K562 (cell line): ENCODE results near the gene FGGY. TPM values are rescaled to one million over a fixed set of nuclear protein-coding genes. Genes with fewer than 3 reads are reported as not detected.
A peak's percentile ranks its signal among the peaks of the same experiment; 100 is the strongest.

Source experiments
- ATAC-seq: fragments of 200-7000 bp; cut with Tn5 transposase; 3 replicates; pipeline ENCODE4 v1.9.1; 2020; ENCODE audit warnings: moderate library complexity
- BruUV-seq: library from RNA; stranded (reverse); fragments of 400-500 nt; replicated peaks from 2 replicates; lab custom pipeline; 2021; lab: Mats Ljungman, UMichigan
- CTCF ChIA-PET: fragments of 300-600 bp; formaldehyde crosslinking; extraction: SDS; loops from one replicate; lab custom pipeline; 2021; ENCODE audit warnings: low intra/inter-chr PET ratio; lab: Yijun Ruan, JAX
- POLR2A ChIA-PET: fragments of 300-600, 350-650 bp; sonication (Branson Sonifier 250); formaldehyde crosslinking; extraction: SDS; loops from one replicate; lab custom pipeline; 2021; ENCODE audit warnings: antibody characterized with exemption, inconsistent platforms; lab: Yijun Ruan, JAX
- DNase-seq, 4 experiments: peaks; one replicate each; pipeline versions ENCODE4 v3.0.0 to v3.0.0-alpha.2; 2011 to 2018; ENCODE audit warnings: low spot score in 3 of 4, mixed read lengths in 3 of 4; ENCODE audit errors: extremely low read depth in 1 of 4
- FAIRE-seq: peaks from 2 replicates; lab custom pipeline; 2011; peaks lifted over from hg19 to GRCh38; lab: Jason Lieb, UNC
- H2AFZ ChIP-seq: 2 replicates; pipeline ENCODE4 v1.6.0; 2011; ENCODE audit warnings: low read depth, low read length, control low read depth, inconsistent platforms
- H3K27ac ChIP-seq: fragments of 200-600 bp; 3 replicates; pipeline ENCODE4 v1.8.0; 2011; ENCODE audit warnings: low read depth, mild to moderate bottlenecking, control low read depth, inconsistent platforms, low read length, moderate library complexity, mixed read lengths; ENCODE audit errors: extremely low read depth
- H3K27me3 ChIP-seq, 2 experiments: fragments of 300-600 bp in 1 of 2; 2 replicates in 1 of 2; 3 replicates in 1 of 2; pipeline versions ENCODE4 v1.6.0 to v1.8.0; 2011; ENCODE audit warnings: inconsistent platforms in 2 of 2, low read length in 2 of 2, mild to moderate bottlenecking in 1 of 2, mixed read lengths in 1 of 2, moderate library complexity in 1 of 2; ENCODE audit not compliant: control insufficient read depth in 2 of 2, insufficient read depth in 2 of 2
- H3K36me3 ChIP-seq: fragments of 300-600 bp; 3 replicates; pipeline ENCODE4 v1.8.0; 2011; ENCODE audit warnings: mild to moderate bottlenecking, low read length, inconsistent platforms; ENCODE audit not compliant: control insufficient read depth, insufficient read depth
- H3K4me1 ChIP-seq, 2 experiments: fragments of 200-600 bp in 1 of 2; replicated peaks in 1 of 2; 2 replicates in 1 of 2; 3 replicates in 1 of 2; pipeline versions ENCODE4 v1.5.1 to v1.8.0; 2011; ENCODE audit warnings: inconsistent platforms in 2 of 2, low read length in 2 of 2, mild to moderate bottlenecking in 1 of 2, mixed read lengths in 1 of 2, moderate library complexity in 1 of 2; ENCODE audit not compliant: control insufficient read depth in 2 of 2, insufficient read depth in 2 of 2
- H3K4me2 ChIP-seq: 2 replicates; pipeline ENCODE4 v1.6.1; 2011; ENCODE audit warnings: low read length, control low read depth, inconsistent platforms, mixed read lengths; ENCODE audit not compliant: insufficient read depth
- H3K4me3 ChIP-seq: fragments of 200-600 bp; sonication (generic), shearing (Covaris generic); 2 replicates; pipeline ENCODE4 v1.5.1; 2016; ENCODE audit warnings: control low read depth, inconsistent platforms
- H3K79me2 ChIP-seq: fragments of 200-600 bp; 3 replicates; pipeline ENCODE4 v1.8.0; 2011; ENCODE audit warnings: low read length, inconsistent platforms; ENCODE audit not compliant: control insufficient read depth, insufficient read depth
- H3K9ac ChIP-seq, 2 experiments: 2 replicates each; pipeline versions ENCODE4 v1.6.0 to v1.6.1; 2011; ENCODE audit warnings: low read depth in 2 of 2, low read length in 2 of 2, control low read depth in 1 of 2, inconsistent platforms in 1 of 2, mild to moderate bottlenecking in 1 of 2, mixed read lengths in 1 of 2; ENCODE audit not compliant: insufficient read depth in 1 of 2
- H3K9me1 ChIP-seq: one replicate; pipeline ENCODE4 v1.6.0; 2011; ENCODE audit warnings: inconsistent platforms, mild to moderate bottlenecking, low read length, moderate library complexity; ENCODE audit not compliant: control insufficient read depth, insufficient read depth
- H3K9me3 ChIP-seq: replicated peaks from 2 replicates; pipeline ENCODE4 v1.5.1; 2011; ENCODE audit warnings: low read depth, low read length, inconsistent platforms; ENCODE audit not compliant: control insufficient read depth, insufficient read depth
- H4K20me1 ChIP-seq: replicated peaks from 2 replicates; pipeline ENCODE4 v1.6.1; 2011; ENCODE audit warnings: low read length, inconsistent platforms, mixed read lengths; ENCODE audit not compliant: control insufficient read depth, insufficient read depth
- CREM ChIP-seq: IDR thresholded peaks from 2 replicates; pipeline ENCODE4 v1.6.1; 2014; ENCODE audit warnings: antibody characterized with exemption, low read depth
- HNRNPH1 ChIP-seq: fragments of 200-400 bp; formaldehyde crosslinking; optimal IDR thresholded peaks from 2 replicates; pipeline ENCODE3; 2017; ENCODE audit warnings: low read depth, mild to moderate bottlenecking, low read length, moderate library complexity
- MEIS2 ChIP-seq: fragments of 450-650 bp; IDR thresholded peaks from 2 replicates; pipeline ENCODE4 v1.6.1; 2014; ENCODE audit warnings: mild to moderate bottlenecking; ENCODE audit not compliant: partially characterized antibody
- MXI1 ChIP-seq: IDR thresholded peaks from 2 replicates; pipeline ENCODE4 v1.6.1; 2011; ENCODE audit warnings: low read depth, mild to moderate bottlenecking, improper control_type of control experiment, low read length
- PML ChIP-seq: IDR thresholded peaks from 2 replicates; pipeline ENCODE4 v1.6.1; 2012; ENCODE audit warnings: low read length, inconsistent platforms
- TCF15 ChIP-seq: fragments of 250-450 bp; sonication (Bioruptor Pico); IDR thresholded peaks from 2 replicates; pipeline ENCODE4 v1.8.0; 2022; ENCODE audit warnings: moderate library complexity, mild to moderate bottlenecking, inconsistent platforms
- in situ Hi-C: fragments of 300-500 bp; cut with MboI; formaldehyde crosslinking; loops from 4 replicates; pipeline ENCODE4 v1.15.0; 2018; ENCODE audit warnings: inconsistent platforms, mixed read lengths
- intact Hi-C: fragments of 100-400 bp; cut with micrococcal nuclease; formaldehyde crosslinking; loops from 2 replicates; pipeline ENCODE4 v1.14.2; 2022
- polyA plus RNA-seq, 8 experiments: library from polyadenylated mRNA; depleted of rRNA in 4 of 8; stranded (reverse) in 5 of 8; unstranded in 3 of 8; fragments of >200 nt; fragmentation: Nextera tagmentation in 2 of 8; fragmentation: Illumina TruSeq in 1 of 8; extraction: Ambion mirVana in 2 of 8; extraction: Trizol in 1 of 8; gene quantifications; 2 replicates each; pipeline versions ENCODE4 v1.2.1 to v1.2.3, GENCODE V29; 2011 to 2014; ENCODE audit warnings: inconsistent platforms in 1 of 8, missing spikeins in 1 of 8
- total RNA-seq, 7 experiments: library from RNA; depleted of rRNA in 6 of 7; stranded (reverse); fragments of >200 nt in 6 of 7; fragmentation: Illumina TruSeq in 2 of 7; extraction: Trizol in 2 of 7; gene quantifications; 2 replicates each; pipeline versions ENCODE4 v1.2.1 to v1.2.3, GENCODE V29; 2011 to 2021; ENCODE audit warnings: low replicate concordance in 1 of 7

The FGGY gene
- total and polyA plus RNA-seq, 9 of the 15 experiments (the other 6 are each of a cell fraction or from before 2014, with no cell fraction given) = 9.7 to 19.2 (median 12.6) TPM

GRCh38 chr1:59354709-59355337, 57.9 kb downstream of the FGGY start (continued):
- TF ChIP-seq HNRNPH1 (no peak), CREM (0 out of 2 replicates have a peak, but pooled peaks have one; percentile 15)

GRCh38 chr1:59355361-59355760, 58.5 kb downstream of the FGGY start:
- ChIA-PET CTCF (no interaction called here), POLR2A (interaction anchor here (0.6 kb wide), 2 partner anchors 8 to 1886 kb away, joined by 3 read pairs; no protein-coding TSS in a partner anchor)
- Histone ChIP-seq H3K36me3 (no peaks in the 10 kb centered on the region), H3K4me1 (no peaks in the 10 kb centered on the region), H4K20me1 (no peaks in the 10 kb centered on the region), H2AFZ (no peak overlapping the region), H3K4me3 (no peak overlapping the region), H3K4me2 (no peak overlapping the region), H3K79me2 (no peaks in the 10 kb centered on the region), H3K27ac (no peak overlapping the region), H3K9me3 (no peaks in the 10 kb centered on the region), H3K9me1 (no peaks in the 10 kb centered on the region), H3K9ac (no peak overlapping the region), H3K27me3 (no peaks in the 10 kb centered on the region)
- in situ Hi-C loops = no loop called here
- no peak for TF ChIP-seq MEIS2
- TF ChIP-seq MXI1 = no peak
- TF ChIP-seq TCF15 = no peak
- TF ChIP-seq PML = no peak
- BruUV-seq = no TSS peak
- ATAC-seq (no peak), DNase-seq (no peak), FAIRE-seq (no peak)
- intact Hi-C loops = no loop called here
